Measurements from ENCODE around the gene ZNF365.

DNA sequence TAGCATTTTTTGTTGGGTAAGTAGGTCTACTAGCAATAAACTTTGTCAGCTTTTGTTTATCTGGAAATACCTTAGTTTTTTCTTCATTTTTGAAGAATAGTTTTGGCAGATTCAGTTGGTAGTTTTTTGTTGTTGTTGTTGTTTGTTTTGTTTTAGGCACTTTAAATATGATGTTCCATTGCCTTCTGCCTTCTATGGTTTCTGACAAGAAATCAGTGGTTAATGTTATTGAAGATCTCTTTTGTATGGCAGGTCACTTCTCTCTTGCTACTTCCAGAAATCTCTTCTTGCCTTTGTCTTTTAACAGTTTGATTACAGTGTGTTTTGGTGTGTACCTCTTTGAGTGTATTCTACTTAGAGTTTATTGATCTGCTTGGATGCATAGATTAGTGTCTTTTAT is 41.8 kb upstream of the ZNF365 start:
- TF ChIP-seq TAF1 (IDR thresholded peaks at IDR 0.05; ENCODE audit: borderline replicate concordance, insufficient read depth, low read length): no peak
- no peak for TF ChIP-seq SIN3A (IDR thresholded peaks at IDR 0.05; ENCODE audit: borderline replicate concordance, insufficient read depth, low read length)
